ENCODE data around the gene TMEM192. TPM values are rescaled to one million over a fixed set of nuclear protein-coding genes. Genes with fewer than 3 reads are reported as not detected.
"Not testable (repeated sequence)": the region's sequence is repeated elsewhere in the genome, so short reads cannot be mapped to it uniquely, and the experiment has no call there.

Gene TMEM192
- total and polyA plus RNA-seq, 2 experiments from 2014 or later: 6.9 to 10.8 TPM

DNA sequence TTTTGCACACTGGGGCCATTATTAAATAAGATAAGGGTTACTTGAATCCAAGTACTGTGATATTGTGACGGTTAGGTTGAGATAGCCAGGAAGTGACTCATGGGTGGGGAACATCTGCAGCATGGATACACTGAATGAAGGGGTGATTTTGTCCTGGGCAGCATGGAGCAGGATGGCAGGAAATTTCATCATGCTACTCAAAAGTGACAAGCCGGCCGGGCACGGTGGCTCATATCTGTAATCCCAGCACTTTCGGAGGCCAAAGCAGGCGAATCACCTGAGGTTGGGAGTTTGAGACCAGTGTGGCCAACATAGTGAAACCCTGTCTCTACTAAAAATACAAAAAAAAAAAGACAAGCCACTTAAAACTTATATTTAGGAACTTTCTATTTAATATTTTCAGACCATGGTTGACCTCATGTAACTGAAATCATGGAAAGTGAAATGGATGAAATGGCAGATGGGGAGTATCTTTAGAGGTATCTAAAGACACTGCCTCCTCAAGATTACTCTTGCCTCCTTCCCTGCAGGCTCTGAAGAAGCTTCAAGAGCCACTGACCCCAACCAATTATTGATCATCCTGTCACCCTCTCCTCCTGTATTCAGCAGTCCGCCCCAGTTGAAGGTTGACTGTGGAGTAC is 84.8 kb downstream of the TMEM192 start (continued):
- TF ChIP-seq, protein P1, sequence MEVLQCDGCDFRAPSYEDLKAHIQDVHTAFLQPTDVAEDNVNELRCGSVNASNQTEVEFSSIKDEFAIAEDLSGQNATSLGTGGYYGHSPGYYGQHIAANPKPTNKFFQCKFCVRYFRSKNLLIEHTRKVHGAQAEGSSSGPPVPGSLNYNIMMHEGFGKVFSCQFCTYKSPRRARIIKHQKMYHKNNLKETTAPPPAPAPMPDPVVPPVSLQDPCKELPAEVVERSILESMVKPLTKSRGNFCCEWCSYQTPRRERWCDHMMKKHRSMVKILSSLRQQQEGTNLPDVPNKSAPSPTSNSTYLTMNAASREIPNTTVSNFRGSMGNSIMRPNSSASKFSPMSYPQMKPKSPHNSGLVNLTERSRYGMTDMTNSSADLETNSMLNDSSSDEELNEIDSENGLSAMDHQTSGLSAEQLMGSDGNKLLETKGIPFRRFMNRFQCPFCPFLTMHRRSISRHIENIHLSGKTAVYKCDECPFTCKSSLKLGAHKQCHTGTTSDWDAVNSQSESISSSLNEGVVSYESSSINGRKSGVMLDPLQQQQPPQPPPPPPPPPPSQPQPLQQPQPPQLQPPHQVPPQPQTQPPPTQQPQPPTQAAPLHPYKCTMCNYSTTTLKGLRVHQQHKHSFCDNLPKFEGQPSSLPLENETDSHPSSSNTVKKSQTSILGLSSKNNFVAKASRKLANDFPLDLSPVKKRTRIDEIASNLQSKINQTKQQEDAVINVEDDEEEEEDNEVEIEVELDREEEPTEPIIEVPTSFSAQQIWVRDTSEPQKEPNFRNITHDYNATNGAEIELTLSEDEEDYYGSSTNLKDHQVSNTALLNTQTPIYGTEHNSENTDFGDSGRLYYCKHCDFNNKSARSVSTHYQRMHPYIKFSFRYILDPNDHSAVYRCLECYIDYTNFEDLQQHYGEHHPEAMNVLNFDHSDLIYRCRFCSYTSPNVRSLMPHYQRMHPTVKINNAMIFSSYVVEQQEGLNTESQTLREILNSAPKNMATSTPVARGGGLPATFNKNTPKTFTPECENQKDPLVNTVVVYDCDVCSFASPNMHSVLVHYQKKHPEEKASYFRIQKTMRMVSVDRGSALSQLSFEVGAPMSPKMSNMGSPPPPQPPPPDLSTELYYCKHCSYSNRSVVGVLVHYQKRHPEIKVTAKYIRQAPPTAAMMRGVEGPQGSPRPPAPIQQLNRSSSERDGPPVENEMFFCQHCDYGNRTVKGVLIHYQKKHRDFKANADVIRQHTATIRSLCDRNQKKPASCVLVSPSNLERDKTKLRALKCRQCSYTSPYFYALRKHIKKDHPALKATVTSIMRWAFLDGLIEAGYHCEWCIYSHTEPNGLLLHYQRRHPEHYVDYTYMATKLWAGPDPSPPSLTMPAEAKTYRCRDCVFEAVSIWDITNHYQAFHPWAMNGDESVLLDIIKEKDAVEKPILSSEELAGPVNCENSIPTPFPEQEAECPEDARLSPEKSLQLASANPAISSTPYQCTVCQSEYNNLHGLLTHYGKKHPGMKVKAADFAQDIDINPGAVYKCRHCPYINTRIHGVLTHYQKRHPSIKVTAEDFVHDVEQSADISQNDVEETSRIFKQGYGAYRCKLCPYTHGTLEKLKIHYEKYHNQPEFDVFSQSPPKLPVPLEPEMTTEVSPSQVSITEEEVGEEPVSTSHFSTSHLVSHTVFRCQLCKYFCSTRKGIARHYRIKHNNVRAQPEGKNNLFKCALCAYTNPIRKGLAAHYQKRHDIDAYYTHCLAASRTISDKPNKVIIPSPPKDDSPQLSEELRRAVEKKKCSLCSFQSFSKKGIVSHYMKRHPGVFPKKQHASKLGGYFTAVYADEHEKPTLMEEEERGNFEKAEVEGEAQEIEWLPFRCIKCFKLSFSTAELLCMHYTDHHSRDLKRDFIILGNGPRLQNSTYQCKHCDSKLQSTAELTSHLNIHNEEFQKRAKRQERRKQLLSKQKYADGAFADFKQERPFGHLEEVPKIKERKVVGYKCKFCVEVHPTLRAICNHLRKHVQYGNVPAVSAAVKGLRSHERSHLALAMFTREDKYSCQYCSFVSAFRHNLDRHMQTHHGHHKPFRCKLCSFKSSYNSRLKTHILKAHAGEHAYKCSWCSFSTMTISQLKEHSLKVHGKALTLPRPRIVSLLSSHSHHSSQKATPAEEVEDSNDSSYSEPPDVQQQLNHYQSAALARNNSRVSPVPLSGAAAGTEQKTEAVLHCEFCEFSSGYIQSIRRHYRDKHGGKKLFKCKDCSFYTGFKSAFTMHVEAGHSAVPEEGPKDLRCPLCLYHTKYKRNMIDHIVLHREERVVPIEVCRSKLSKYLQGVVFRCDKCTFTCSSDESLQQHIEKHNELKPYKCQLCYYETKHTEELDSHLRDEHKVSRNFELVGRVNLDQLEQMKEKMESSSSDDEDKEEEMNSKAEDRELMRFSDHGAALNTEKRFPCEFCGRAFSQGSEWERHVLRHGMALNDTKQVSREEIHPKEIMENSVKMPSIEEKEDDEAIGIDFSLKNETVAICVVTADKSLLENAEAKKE (CRISPR knock-in tag; IDR thresholded peaks at IDR 0.05): no peak
- no peak for TF ChIP-seq EZH2 (IDR thresholded peaks at IDR 0.05; ENCODE audit: low read depth, unreplicated experiment)

DNA sequence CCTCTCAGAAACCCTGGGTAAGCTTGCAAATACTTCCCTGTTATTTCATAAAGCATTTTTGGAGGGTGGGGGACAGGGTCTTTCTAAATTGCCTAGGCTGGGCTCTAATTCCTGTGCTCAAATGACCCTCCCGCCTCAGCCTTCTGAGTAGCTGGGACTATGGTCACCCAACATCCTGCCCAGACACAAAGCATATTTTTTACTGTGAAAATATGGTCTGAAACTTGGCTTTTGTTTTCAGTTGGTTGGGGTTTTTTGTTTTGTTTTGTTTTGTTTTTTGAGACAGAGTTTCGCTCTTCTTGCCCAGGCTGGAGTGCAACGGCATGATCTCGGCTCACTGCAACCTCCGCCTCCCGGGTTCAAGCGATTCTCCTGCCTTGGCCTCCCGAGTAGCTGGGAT is 86.9 kb downstream of the TMEM192 start:
- H3K79me2 ChIP-seq (replicated peaks; ENCODE audit: insufficient read depth); H3K36me3 ChIP-seq (ENCODE audit: insufficient read depth); H3K4me2 ChIP-seq; ATAC-seq; H3K27me3 Mint-ChIP-seq (ENCODE audit: insufficient read depth, low read depth, poor library complexity); H3K4me3 ChIP-seq; H3K4me3 Mint-ChIP-seq; DNase-seq (ENCODE audit: low spot score); H4K20me1 ChIP-seq (replicated peaks; ENCODE audit: insufficient read depth); H2AFZ ChIP-seq; H3K9me3 Mint-ChIP-seq; H3K4me1 Mint-ChIP-seq; H3K27me3 ChIP-seq (ENCODE audit: insufficient read depth); H3K27ac Mint-ChIP-seq; H3K9me2 ChIP-seq (ENCODE audit: insufficient read depth); H3F3A ChIP-seq (replicated peaks; ENCODE audit: low read depth); H3K4me1 ChIP-seq (ENCODE audit: insufficient read depth); H3K27ac ChIP-seq (ENCODE audit: low read depth); H3K36me3 Mint-ChIP-seq (ENCODE audit: low read depth): not testable (repeated sequence)

Other genes starting within 250 kb of the TMEM192 start
- gene APELA, start 235.7 kb downstream of the TMEM192 start, total RNA-seq (2014; rRNA removed; shearing (Covaris generic)): 153 and 213 TPM in 2 replicates
- 112 and 114 TPM in 2 replicates for gene APELA, start 235.7 kb downstream of the TMEM192 start, polyA plus RNA-seq (2016; fragmentation: Nextera tagmentation; extraction: Ambion mirVana)
- gene TRIM61, start 135.2 kb downstream of the TMEM192 start, total RNA-seq (2014; rRNA removed; shearing (Covaris generic)): 0.38 and 0.58 TPM in 2 replicates
- not detected in 2 replicates for gene TRIM61, start 135.2 kb downstream of the TMEM192 start, polyA plus RNA-seq (2016; fragmentation: Nextera tagmentation; extraction: Ambion mirVana)
- gene TRIM60, start 80.9 kb downstream of the TMEM192 start, total RNA-seq (2014; rRNA removed; shearing (Covaris generic)): not detected in 2 replicates
- gene TRIM60, start 80.9 kb downstream of the TMEM192 start, polyA plus RNA-seq (2016; fragmentation: Nextera tagmentation; extraction: Ambion mirVana): not detected in 2 replicates
- gene TRIM75, start 59.0 kb downstream of the TMEM192 start, total RNA-seq (2014; rRNA removed; shearing (Covaris generic)): not detected in 2 replicates
- gene TRIM75, start 59.0 kb downstream of the TMEM192 start, polyA plus RNA-seq (2016; fragmentation: Nextera tagmentation; extraction: Ambion mirVana): not detected in 2 replicates
- 12.4 and 14.8 TPM in 2 replicates for gene KLHL2, start 94.7 kb upstream of the TMEM192 start, total RNA-seq (2014; rRNA removed; shearing (Covaris generic))
- gene KLHL2, start 94.7 kb upstream of the TMEM192 start, polyA plus RNA-seq (2016; fragmentation: Nextera tagmentation; extraction: Ambion mirVana): 5.0 and 7.1 TPM in 2 replicates
- gene MSMO1, start 214.8 kb upstream of the TMEM192 start, total RNA-seq (2014; rRNA removed; shearing (Covaris generic)): 272 and 274 TPM in 2 replicates
- 118 and 145 TPM in 2 replicates for gene MSMO1, start 214.8 kb upstream of the TMEM192 start, polyA plus RNA-seq (2016; fragmentation: Nextera tagmentation; extraction: Ambion mirVana)

Data from GM23338 (cell line).